Caco-2 (cell line): ENCODE results near the gene MNS1. TPM values are rescaled to one million over a fixed set of nuclear protein-coding genes. Genes with fewer than 3 reads are reported as not detected.

Experiments
- BruUV-seq: library from RNA; stranded (reverse); fragments of 400-500 nt; replicated peaks from 2 replicates; lab custom pipeline; 2021; lab: Mats Ljungman, UMichigan
- CTCF ChIA-PET: fragments of 300-600 bp; sonication (Branson Sonifier 250); formaldehyde crosslinking; loops from one replicate; lab custom pipeline; 2022; ENCODE audit warnings: antibody characterized with exemption; lab: Charles Lee
- POLR2A ChIA-PET: fragments of 300-600 bp; sonication (Branson Sonifier 250); formaldehyde crosslinking; loops from one replicate; lab custom pipeline; 2022; ENCODE audit warnings: antibody characterized with exemption; lab: Charles Lee
- DNase-seq, 2 experiments: peaks; one replicate each; pipeline versions ENCODE4 v3.0.0 to v3.0.0-alpha.2; 2020 to 2022
- H3K27me3 ChIP-seq: replicated peaks from 2 replicates; pipeline ENCODE4 v1.6.0; 2011; ENCODE audit warnings: low read length; ENCODE audit not compliant: control insufficient read depth, insufficient read depth
- H3K36me3 ChIP-seq: 2 replicates; pipeline ENCODE4 v1.5.1; 2011; ENCODE audit warnings: low read length; ENCODE audit not compliant: control insufficient read depth, insufficient read depth
- H3K4me1 ChIP-seq: fragments of 250-450 bp; sonication (Bioruptor Pico); 2 replicates; pipeline ENCODE4 v1.5.1; 2020; ENCODE audit warnings: mild to moderate bottlenecking
- H3K4me3 ChIP-seq: 2 replicates; pipeline ENCODE4 v1.5.1; 2011; ENCODE audit warnings: low read depth, mild to moderate bottlenecking, control low read depth, low read length
- H3K9me3 ChIP-seq: fragments of 250-450 bp; sonication (Bioruptor Pico); 2 replicates; pipeline ENCODE4 v1.5.1; 2020; ENCODE audit warnings: mild to moderate bottlenecking, moderate library complexity
- H3K27ac Mint-ChIP-seq: one replicate; pipeline ENCODE4 v1.8.0; 2022; ENCODE audit warnings: mixed read lengths; ENCODE audit not compliant: unreplicated experiment
- H3K27me3 Mint-ChIP-seq: one replicate; pipeline ENCODE4 v1.8.0; 2022; ENCODE audit warnings: mixed read lengths; ENCODE audit not compliant: insufficient read depth, unreplicated experiment
- H3K36me3 Mint-ChIP-seq: one replicate; pipeline ENCODE4 v1.8.0; 2022; ENCODE audit warnings: mild to moderate bottlenecking, mixed read lengths; ENCODE audit not compliant: insufficient read depth, unreplicated experiment
- H3K4me1 Mint-ChIP-seq: one replicate; pipeline ENCODE4 v1.8.0; 2022; ENCODE audit warnings: low read depth, mixed read lengths; ENCODE audit not compliant: unreplicated experiment
- H3K4me3 Mint-ChIP-seq: one replicate; pipeline ENCODE4 v1.8.0; 2022; ENCODE audit warnings: mild to moderate bottlenecking, moderate library complexity, mixed read lengths; ENCODE audit not compliant: unreplicated experiment
- H3K9me3 Mint-ChIP-seq: one replicate; pipeline ENCODE4 v1.8.0; 2022; ENCODE audit warnings: mixed read lengths; ENCODE audit not compliant: unreplicated experiment
- CTCF ChIP-seq, 2 experiments: fragments of 200-600 bp in 1 of 2; IDR thresholded peaks; 1 replicate in 1 of 2; 2 replicates in 1 of 2; pipeline versions ENCODE4 v1.5.1 to v1.8.0; 2011 to 2022; ENCODE audit warnings: antibody characterized with exemption in 1 of 2, control low read depth in 1 of 2, inconsistent platforms in 1 of 2, low read depth in 1 of 2, low read length in 1 of 2, mild to moderate bottlenecking in 1 of 2, moderate library complexity in 1 of 2; ENCODE audit not compliant: insufficient read depth in 1 of 2, severe bottlenecking in 1 of 2, unreplicated experiment in 1 of 2
- intact Hi-C: fragments of 100-400 bp; cut with micrococcal nuclease; formaldehyde crosslinking; loops from one replicate; pipeline ENCODE4 v1.10.0; 2022; ENCODE audit not compliant: unreplicated experiment
- total RNA-seq: library from RNA; stranded (reverse); gene quantifications from 2 replicates; pipeline ENCODE4 v1.2.3, GENCODE V29; 2022

The MNS1 gene
- total RNA-seq, 1 experiment from 2014 or later: 2.6 TPM

GRCh38 chr15:56385908-56386307 lies 79.0 kb downstream of the MNS1 start:
- no TSS peak for BruUV-seq
- H3K36me3 ChIP-seq: no peaks in the 10 kb centered on the region
- no peaks in the 10 kb centered on the region for H3K27me3 ChIP-seq
- Mint-ChIP-seq H3K4me1 (peaks cover 12% of the 10 kb centered on the region), H3K36me3 (no peaks in the 10 kb centered on the region), H3K9me3 (peaks cover 10% of the 10 kb centered on the region), H3K27me3 (no peaks in the 10 kb centered on the region), H3K27ac (no peak overlapping the region), H3K4me3 (no peak overlapping the region)
- intact Hi-C loops: no loop called here
- TF ChIP-seq CTCF (IDR thresholded peaks at IDR 0.05; ENCODE audit: insufficient read depth in 1 of 2, low read depth in 1 of 2, low read length in 1 of 2, severe bottlenecking in 1 of 2, unreplicated experiment in 1 of 2): no peak
- H3K4me1 ChIP-seq: peaks cover 14% of the 10 kb centered on the region
- H3K9me3 ChIP-seq: no peaks in the 10 kb centered on the region
- no peak for DNase-seq
- H3K4me3 ChIP-seq: no peak overlapping the region
- POLR2A ChIA-PET: no interaction called here
- CTCF ChIA-PET: no interaction called here

GRCh38 chr15:56383010-56383409 lies 81.9 kb downstream of the MNS1 start:
- intact Hi-C loops: no loop called here
- Histone ChIP-seq H3K9me3 (no peaks in the 10 kb centered on the region), H3K36me3 (no peaks in the 10 kb centered on the region), H3K4me3 (no peak overlapping the region), H3K4me1 (peaks cover 14% of the 10 kb centered on the region), H3K27me3 (no peaks in the 10 kb centered on the region)
- BruUV-seq: no TSS peak
- ChIA-PET POLR2A (no interaction called here), CTCF (no interaction called here)
- no peaks in the 10 kb centered on the region for H3K36me3 Mint-ChIP-seq
- H3K9me3 Mint-ChIP-seq: peaks cover 27% of the 10 kb centered on the region
- H3K4me1 Mint-ChIP-seq: peaks cover 12% of the 10 kb centered on the region
- DNase-seq: no peak
- peaks cover 2% of the 10 kb centered on the region for H3K27me3 Mint-ChIP-seq
- no peak overlapping the region for H3K4me3 Mint-ChIP-seq
- H3K27ac Mint-ChIP-seq: no peak overlapping the region
- no peak for TF ChIP-seq CTCF (IDR thresholded peaks at IDR 0.05; ENCODE audit: insufficient read depth in 1 of 2, low read depth in 1 of 2, low read length in 1 of 2, severe bottlenecking in 1 of 2, unreplicated experiment in 1 of 2)

Other genes starting within 250 kb of the MNS1 start
- 8.7 and 10.3 TPM in 2 replicates for gene RFX7, start 221.3 kb downstream of the MNS1 start, total RNA-seq
- gene TEX9, start 99.7 kb downstream of the MNS1 start, total RNA-seq: 1.0 and 1.9 TPM in 2 replicates